GM19351 (cell line): ENCODE data around the gene P2RX2.

Experiments
- ATAC-seq: cut with Tn5 transposase; IDR thresholded peaks from one replicate; pipeline ENCODE4 v1.9.1; 2021; ENCODE audit warnings: mild to moderate bottlenecking, moderate library complexity; ENCODE audit not compliant: unreplicated experiment

Gene P2RX2

GRCh38 chr12:132600048-132601032 is 18.2 kb upstream of the P2RX2 start:
- ATAC-seq, result no peak

- ATAC-seq, result no peak
These were observed 17.2 kb upstream of the P2RX2 start for GRCh38 chr12:132601171-132601883.

GRCh38 chr12:132602572-132603239 is 15.9 kb upstream of the P2RX2 start:
- ATAC-seq, result no peak

GRCh38 chr12:132603240-132604150 is 15.1 kb upstream of the P2RX2 start:
- ATAC-seq, result no peak

DNA sequence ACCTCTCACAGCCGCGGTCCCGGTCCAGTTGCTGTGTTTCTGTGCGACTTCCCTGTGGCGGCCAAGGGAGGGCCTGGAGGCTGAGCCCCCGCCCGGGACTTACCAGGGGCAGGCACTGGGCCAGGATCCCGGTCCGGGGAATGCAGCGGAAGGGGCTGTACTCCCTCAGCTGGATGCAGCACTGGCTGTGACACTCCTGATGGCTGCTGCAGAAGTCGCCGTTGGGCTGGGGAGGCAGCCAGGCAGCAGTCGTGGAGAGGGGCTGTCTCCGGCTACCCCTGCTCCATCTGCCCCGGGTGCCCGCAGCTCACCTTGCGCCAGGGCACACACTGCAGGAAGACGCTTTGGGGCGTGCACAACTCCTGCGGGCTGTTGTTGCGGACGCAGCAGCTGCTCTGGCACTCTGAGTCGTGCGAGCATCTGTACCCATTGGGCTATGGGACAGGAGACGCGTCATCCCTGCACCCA is 14.4 kb upstream of the P2RX2 start:
- no peak for ATAC-seq

DNA sequence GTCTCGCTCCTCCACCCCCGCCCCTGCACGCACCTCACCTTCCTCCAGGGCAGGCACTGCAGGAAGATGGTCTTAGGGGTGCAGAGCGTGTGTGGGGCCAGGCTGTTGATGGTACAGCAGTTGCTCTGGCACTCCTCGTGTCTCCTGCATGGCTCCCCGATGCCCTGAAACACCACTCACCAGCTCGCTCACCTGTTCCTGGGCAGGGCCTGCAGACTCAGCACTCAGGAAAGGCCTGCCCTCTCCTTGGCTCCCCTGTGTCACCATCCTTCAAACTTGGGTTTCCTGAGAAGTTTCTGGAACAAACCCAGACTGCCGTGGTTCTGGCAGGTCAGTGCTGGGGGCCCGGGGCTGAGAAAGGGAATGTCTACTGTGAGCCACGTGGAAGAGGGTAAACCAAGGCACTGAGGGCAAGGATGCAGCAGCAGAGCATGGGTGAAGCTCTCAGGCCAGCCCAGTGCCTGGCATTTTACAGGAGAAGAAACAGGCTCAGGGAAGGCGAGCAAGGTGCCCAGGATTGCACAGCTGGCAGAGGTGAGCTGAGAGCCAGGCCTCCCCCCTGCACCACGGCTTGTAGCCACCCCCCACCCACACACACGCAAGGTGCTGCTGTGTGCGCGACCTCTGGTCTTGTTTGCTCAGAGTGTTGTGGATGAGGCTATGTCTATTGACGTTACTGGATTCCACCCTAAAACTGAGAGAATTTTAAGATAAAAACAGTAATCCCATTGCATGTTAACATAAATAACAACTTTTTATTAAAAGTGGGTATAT is 13.7 kb upstream of the P2RX2 start:
- no peak for ATAC-seq

- no peak for ATAC-seq
These were observed 12.7 kb upstream of the P2RX2 start for GRCh38 chr12:132605892-132606291.

GRCh38 chr12:132606466-132606865 is 12.1 kb upstream of the P2RX2 start:
- no peak for ATAC-seq

DNA sequence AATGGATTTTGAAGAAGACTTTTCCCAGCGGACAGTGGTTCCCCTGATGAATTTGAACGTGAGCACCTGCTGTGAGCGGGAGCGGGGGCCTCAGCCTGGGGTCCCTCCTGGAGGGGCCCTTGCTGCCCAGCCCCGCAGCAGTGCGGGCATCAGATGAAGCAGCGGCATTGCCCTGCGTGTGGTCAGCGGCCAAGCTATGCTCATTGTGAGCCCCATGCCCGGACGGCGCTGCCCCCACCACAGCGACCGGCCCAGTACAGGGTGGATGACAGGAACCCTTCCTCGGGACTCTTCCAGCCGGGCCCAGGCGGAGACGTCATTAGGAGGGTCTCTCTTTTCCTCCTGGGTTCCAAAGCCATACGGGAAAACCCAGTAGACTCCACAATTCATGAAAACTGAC is 11.6 kb upstream of the P2RX2 start:
- ATAC-seq, result no peak

DNA sequence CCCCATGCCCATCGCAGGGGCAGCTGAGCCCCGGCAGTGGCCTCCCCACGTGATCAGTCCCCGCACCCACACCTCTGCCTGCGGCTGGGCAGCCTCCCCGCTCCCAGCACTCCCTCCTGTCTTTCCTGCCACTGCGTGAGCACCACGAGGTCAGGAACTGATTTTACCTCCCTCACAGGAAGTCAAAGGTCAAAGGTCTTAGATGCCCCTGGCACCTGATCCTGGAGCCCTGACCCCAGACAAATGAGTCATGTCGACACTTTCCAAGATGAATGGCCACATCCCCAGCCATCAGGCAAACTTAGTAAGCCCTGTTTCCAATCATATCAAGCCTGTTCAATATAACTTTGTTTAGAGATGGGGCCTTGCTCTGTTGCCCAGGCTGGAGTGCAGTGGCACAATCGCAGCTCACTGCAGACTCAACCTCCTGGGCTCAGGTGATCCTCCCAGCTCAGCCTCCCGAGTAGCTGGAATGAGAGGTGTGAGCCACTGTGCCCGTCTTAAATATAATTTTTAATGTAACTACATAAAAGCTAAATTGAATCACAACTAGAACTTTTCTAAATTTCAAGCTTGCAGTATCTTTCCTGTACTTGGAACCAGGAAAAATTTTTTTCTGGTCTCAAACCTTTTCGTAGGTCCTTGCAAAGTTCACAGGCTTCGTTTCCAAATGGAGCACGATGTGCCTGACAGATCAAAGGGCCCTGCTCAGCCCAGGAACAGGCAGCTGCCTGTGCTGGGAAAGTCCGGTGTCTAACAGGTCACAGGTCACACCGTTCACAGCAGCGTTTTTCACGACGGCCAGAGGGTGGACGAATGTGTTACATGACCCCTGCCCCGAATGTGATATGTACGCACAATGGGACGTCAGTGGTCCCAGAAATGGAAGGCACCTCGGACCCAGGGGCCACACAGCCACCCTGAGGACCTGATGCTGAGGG is 10.1 kb upstream of the P2RX2 start:
- ATAC-seq, result no peak

- ATAC-seq, result no peak
These were observed 8.4 kb upstream of the P2RX2 start, which contains the start of gene LRCOL1 for GRCh38 chr12:132610051-132610759. TSS of gene LRCOL1 (minus strand) at chr12:132610582. CDS start at chr12:132606251, 4,331 bp downstream.

DNA sequence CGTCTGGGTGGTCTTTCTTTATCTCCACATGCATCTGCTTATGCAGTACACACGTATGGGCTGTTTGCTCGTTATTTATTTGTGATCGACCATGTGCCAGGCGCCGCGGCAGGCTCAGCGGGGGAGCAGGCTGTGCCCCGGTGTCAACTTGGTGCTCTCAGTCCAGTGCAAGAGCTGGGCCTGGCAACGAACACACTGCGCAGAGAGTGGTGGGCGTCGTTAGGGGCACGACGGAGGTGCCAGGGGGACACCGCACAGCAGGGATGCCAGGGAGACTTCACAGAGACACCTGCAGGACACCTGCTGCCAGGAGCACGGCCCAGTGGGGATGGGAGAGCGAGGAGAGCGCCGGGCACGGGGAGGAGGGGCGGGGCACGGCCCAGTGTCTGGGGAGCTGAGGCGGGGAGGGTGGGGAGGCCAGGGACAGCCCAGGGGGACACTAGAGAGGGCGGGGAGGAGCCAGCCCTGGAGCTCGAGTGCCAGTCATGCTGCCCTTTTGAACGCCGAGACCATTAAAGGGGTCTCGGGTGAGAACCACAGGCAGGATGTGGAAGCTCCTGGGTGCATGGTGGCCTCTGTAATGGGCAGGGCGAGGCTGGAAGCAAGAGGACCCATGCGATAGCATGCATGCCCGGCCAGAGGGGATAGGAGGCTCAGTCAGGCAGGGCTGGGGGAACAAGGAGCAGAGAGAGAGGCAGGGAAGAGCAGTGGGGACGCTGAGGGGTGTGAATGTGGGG is 7.5 kb upstream of the P2RX2 start:
- ATAC-seq, result no peak

DNA sequence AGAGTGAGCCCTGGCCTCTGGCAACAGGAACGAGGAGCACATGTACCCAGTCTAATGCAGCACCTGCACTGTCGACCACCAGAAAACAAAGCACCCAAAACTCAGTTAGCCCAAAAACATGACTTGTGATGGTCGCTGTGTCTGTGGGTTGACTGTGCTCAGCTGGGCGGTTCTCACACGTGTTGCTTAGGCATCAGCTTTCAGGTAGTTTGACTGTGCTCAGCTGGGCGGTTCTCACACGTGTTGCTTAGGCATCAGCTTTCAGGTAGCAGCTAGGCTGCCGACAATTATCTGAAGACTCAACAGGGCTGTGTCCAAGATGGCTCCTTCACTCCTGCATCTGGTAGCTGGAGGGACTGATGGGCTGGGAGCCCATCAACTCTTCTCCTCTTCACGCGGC is 7.0 kb upstream of the P2RX2 start:
- ATAC-seq, result no peak

DNA sequence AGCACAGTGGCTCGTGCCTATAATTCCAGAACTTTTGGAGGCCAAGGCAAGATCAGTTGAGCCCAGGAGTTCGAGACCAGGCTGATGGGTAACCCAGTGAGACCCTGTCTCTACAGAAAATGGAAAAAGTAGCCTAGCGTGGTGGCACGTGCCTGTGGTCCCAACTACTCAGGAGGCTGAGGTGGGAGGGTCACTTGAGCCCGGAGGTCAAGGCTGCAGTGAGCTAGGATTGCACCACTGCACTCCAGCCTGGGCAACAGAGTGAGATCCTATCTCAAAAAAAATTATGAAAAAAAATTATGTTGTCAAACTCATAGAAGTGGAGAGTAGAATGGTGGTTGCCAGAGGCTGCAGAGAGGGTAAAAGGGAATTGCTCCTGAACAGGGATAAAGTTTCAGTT is 4.5 kb upstream of the P2RX2 start:
- ATAC-seq, result no peak

DNA sequence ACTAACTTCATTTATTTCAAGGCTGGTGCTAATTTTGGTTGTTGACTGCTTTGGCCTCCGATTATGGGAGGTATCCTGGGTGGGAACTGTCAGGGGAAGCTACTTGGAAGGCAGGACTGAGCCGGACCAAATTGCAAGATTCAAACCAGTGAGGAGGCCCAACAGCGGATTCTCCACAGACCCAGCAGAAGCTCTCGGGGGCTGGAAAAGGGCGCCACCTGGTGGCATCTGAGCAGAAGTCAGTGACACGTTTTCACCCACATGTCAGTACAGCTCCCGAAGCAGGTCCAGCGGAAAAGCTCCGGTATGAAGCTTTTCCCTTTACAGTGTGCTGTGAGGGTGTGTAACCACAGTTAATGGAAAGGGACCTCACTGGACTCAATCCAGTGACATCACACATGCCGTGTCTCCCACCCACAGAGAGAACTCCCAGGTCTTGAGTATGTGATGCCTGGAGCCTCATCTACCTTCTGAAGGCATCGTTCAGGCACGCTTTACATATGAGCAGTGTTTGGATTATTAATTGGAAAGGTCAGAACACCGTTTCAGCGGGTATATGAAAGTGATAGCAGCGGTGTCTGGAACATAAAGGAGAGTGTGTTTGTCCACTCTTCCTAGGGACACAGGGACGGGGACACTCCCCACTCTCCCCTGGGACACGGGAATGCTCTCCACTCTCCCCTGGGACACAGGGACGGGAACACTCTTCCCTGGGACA is 3.6 kb upstream of the P2RX2 start:
- no peak for ATAC-seq

- ATAC-seq, result no peak
These were observed 3.0 kb upstream of the P2RX2 start for GRCh38 chr12:132615579-132616038.
